ENCODE results near the gene COX7B2. TPM values are rescaled to one million over a fixed set of nuclear protein-coding genes. Genes with fewer than 3 reads are reported as not detected.

COX7B2 gene
- total and polyA plus RNA-seq, 7 donors = not detected

DNA sequence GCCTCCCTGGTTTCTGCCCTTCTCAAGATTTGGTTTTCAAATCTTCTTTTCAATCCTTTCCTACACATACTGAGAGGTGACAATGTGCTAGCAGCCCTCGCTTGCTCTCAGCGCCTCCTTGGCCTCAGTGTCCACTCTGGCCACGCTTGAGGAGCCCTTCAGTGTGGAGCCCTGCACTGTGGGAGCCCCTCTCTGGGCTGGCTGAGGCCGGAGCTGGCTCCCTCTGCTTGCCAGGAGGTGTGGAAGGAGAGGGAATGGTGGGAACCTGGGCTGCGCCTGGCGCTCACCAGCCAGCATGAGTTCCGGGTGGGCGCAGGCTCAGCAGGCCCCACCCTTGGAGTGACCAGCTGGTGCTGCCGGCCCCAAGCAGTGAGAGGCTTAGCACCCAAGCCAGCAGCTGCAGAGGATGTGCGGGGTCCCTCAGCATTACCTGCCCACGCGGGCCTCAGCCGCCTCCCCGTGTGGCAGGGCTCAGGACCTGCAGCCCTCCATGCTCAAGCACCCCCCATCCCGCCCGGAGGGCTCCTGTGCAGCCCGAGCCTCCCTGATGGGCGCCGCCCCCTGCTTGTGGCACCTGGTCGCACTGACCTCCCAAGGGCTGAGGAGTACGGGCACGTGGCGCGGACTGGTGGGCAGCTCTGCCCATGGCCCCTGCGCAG is 127.5 kb downstream of the COX7B2 start:
- Histone ChIP-seq H3K36me3 (no peaks in the 10 kb centered on the region), H3K27ac (no peak overlapping the region), H3K4me1 (no peaks in the 10 kb centered on the region), H3K27me3 (no peaks in the 10 kb centered on the region), H3K9me3 (peaks cover 0 to 4% (median 1%) of the 10 kb centered on the region in 4 donors), H3K4me3 (no peak overlapping the region)
- TF ChIP-seq POLR2A (IDR thresholded peaks at IDR 0.05) (no peak), EP300 (IDR thresholded peaks at IDR 0.05) (no peak), POLR2AphosphoS5 (IDR thresholded peaks at IDR 0.05) (no peak)
- TF ChIP-seq, protein P1, sequence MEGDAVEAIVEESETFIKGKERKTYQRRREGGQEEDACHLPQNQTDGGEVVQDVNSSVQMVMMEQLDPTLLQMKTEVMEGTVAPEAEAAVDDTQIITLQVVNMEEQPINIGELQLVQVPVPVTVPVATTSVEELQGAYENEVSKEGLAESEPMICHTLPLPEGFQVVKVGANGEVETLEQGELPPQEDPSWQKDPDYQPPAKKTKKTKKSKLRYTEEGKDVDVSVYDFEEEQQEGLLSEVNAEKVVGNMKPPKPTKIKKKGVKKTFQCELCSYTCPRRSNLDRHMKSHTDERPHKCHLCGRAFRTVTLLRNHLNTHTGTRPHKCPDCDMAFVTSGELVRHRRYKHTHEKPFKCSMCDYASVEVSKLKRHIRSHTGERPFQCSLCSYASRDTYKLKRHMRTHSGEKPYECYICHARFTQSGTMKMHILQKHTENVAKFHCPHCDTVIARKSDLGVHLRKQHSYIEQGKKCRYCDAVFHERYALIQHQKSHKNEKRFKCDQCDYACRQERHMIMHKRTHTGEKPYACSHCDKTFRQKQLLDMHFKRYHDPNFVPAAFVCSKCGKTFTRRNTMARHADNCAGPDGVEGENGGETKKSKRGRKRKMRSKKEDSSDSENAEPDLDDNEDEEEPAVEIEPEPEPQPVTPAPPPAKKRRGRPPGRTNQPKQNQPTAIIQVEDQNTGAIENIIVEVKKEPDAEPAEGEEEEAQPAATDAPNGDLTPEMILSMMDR (IDR thresholded peaks at IDR 0.05) = no peak
- 95% methylated on average over 25 of the region's 25 CpGs for WGBS, 2 donors
- intact Hi-C loops (cut with DNase I) = no loop called here
- DNase-seq = no peak

- intact Hi-C loops (cut with DNase I) = no loop called here
- Histone ChIP-seq H3K4me3 (no peak overlapping the region), H3K4me1 (no peaks in the 10 kb centered on the region), H3K9me3 (no peaks in the 10 kb centered on the region), H3K27ac (no peak overlapping the region), H3K27me3 (no peaks in the 10 kb centered on the region), H3K36me3 (no peaks in the 10 kb centered on the region)
- WGBS, 2 donors = 90 to 91% methylated on average over 2 of the region's 2 CpGs
- DNase-seq = no peak
- TF ChIP-seq POLR2A (IDR thresholded peaks at IDR 0.05) (no peak), POLR2AphosphoS5 (IDR thresholded peaks at IDR 0.05) (no peak), EP300 (IDR thresholded peaks at IDR 0.05) (no peak)
- TF ChIP-seq, protein P1 (IDR thresholded peaks at IDR 0.05) = no peak
Measured at GRCh38 chr4:46765465-46765864, 143.6 kb downstream of the COX7B2 start.

GRCh38 chr4:46730075-46730474 is 179.0 kb downstream of the COX7B2 start:
- intact Hi-C loops (cut with DNase I) = no loop called here
- no peak for DNase-seq
- TF ChIP-seq POLR2A (IDR thresholded peaks at IDR 0.05) = no peak
- no peak for TF ChIP-seq POLR2AphosphoS5 (IDR thresholded peaks at IDR 0.05)
- TF ChIP-seq, protein P1 (IDR thresholded peaks at IDR 0.05) = no peak
- TF ChIP-seq EP300 (IDR thresholded peaks at IDR 0.05) = no peak
- no peaks in the 10 kb centered on the region for H3K4me1 ChIP-seq
- 75 to 76% methylated on average over 3 of the region's 3 CpGs for WGBS, 2 donors
- H3K4me3 ChIP-seq = no peak overlapping the region
- H3K9me3 ChIP-seq = peaks cover 0 to 5% (median 0%) of the 10 kb centered on the region in 4 donors
- H3K27ac ChIP-seq = no peak overlapping the region
- no peaks in the 10 kb centered on the region for H3K36me3 ChIP-seq
- H3K27me3 ChIP-seq = no peaks in the 10 kb centered on the region

- H3K9me3 ChIP-seq = no peaks in the 10 kb centered on the region
- H3K4me3 ChIP-seq = no peak overlapping the region
- intact Hi-C loops (cut with DNase I) = no loop called here
- no peak overlapping the region for H3K27ac ChIP-seq
- H3K4me1 ChIP-seq = no peaks in the 10 kb centered on the region
- no peak for DNase-seq
- TF ChIP-seq, protein P1 (IDR thresholded peaks at IDR 0.05) = no peak
- TF ChIP-seq POLR2AphosphoS5 (IDR thresholded peaks at IDR 0.05) = no peak
- no peak for TF ChIP-seq EP300 (IDR thresholded peaks at IDR 0.05)
- no peak for TF ChIP-seq POLR2A (IDR thresholded peaks at IDR 0.05)
- H3K36me3 ChIP-seq = no peaks in the 10 kb centered on the region
- 54 to 75% methylated on average over 1 of the region's 1 CpG for WGBS, 2 donors
- H3K27me3 ChIP-seq = peaks cover 0 to 7% (median 0%) of the 10 kb centered on the region in 3 donors
Measured at GRCh38 chr4:46720055-46720454, 189.0 kb downstream of the COX7B2 start.

- no peak for DNase-seq
- intact Hi-C loops (cut with DNase I) = no loop called here
- no peak for TF ChIP-seq POLR2AphosphoS5 (IDR thresholded peaks at IDR 0.05)
- TF ChIP-seq EP300 (IDR thresholded peaks at IDR 0.05) = no peak
- TF ChIP-seq POLR2A (IDR thresholded peaks at IDR 0.05) = no peak
- TF ChIP-seq, protein P1 (IDR thresholded peaks at IDR 0.05) = no peak
- no peaks in the 10 kb centered on the region for H3K4me1 ChIP-seq
- 63 to 70% methylated on average over 1 of the region's 1 CpG for WGBS, 2 donors
- H3K9me3 ChIP-seq = no peaks in the 10 kb centered on the region
- H3K4me3 ChIP-seq = no peak overlapping the region
- H3K27ac ChIP-seq = no peak overlapping the region
- H3K36me3 ChIP-seq = no peaks in the 10 kb centered on the region
- no peaks in the 10 kb centered on the region for H3K27me3 ChIP-seq
Measured at GRCh38 chr4:46717950-46718349, 191.1 kb downstream of the COX7B2 start.
